ENCODE data around the gene NCEH1.

DNA sequence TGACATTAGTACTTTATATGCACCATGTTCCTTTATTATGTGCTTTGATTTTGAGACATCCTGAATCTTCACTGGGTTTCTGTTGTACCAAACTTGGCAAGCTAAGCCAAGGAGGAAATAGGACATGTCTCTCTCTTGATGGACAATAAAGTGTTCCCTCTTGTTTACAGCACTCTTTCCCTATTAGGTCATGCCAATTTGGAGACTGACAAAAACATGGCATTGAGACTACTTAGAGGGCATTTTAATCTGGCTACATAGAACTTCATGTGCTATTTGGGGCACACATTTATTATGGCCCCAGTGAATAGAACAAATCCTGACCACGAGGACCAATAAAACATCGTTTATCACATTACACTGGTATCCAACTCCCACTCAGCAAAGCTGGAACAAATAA lies 102.3 kb downstream of the NCEH1 start:
- TF ChIP-seq BHLHE40 (IDR thresholded peaks at IDR 0.05; ENCODE audit: borderline replicate concordance in 1 of 2, low read depth in 2 of 2, low read length in 1 of 2), result no peak
- TF ChIP-seq EZH2 (IDR thresholded peaks at IDR 0.05; ENCODE audit: borderline replicate concordance, control insufficient read depth, low read depth, low read length), result no peak
- TF ChIP-seq CHD1 (IDR thresholded peaks at IDR 0.05; ENCODE audit: low read depth, low read length), result no peak
- no peak for TF ChIP-seq CREB1 (IDR thresholded peaks at IDR 0.05; ENCODE audit: low read depth)
- no peak for TF ChIP-seq SMAD1 (IDR thresholded peaks at IDR 0.05; ENCODE audit: low read depth, partially characterized antibody)
- TF ChIP-seq, protein P1, sequence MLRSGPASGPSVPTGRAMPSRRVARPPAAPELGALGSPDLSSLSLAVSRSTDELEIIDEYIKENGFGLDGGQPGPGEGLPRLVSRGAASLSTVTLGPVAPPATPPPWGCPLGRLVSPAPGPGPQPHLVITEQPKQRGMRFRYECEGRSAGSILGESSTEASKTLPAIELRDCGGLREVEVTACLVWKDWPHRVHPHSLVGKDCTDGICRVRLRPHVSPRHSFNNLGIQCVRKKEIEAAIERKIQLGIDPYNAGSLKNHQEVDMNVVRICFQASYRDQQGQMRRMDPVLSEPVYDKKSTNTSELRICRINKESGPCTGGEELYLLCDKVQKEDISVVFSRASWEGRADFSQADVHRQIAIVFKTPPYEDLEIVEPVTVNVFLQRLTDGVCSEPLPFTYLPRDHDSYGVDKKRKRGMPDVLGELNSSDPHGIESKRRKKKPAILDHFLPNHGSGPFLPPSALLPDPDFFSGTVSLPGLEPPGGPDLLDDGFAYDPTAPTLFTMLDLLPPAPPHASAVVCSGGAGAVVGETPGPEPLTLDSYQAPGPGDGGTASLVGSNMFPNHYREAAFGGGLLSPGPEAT (IDR thresholded peaks at IDR 0.05; ENCODE audit: low read depth), result no peak
- no peak for TF ChIP-seq ZNF274 (IDR thresholded peaks at IDR 0.05; ENCODE audit: insufficient read depth, insufficient read length)
- TF ChIP-seq, protein P2, sequence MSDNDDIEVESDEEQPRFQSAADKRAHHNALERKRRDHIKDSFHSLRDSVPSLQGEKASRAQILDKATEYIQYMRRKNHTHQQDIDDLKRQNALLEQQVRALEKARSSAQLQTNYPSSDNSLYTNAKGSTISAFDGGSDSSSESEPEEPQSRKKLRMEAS (IDR thresholded peaks at IDR 0.05; ENCODE audit: low read depth, low read length), result no peak
- TF ChIP-seq DPF2 (IDR thresholded peaks at IDR 0.05), result no peak
- TF ChIP-seq, protein P3, sequence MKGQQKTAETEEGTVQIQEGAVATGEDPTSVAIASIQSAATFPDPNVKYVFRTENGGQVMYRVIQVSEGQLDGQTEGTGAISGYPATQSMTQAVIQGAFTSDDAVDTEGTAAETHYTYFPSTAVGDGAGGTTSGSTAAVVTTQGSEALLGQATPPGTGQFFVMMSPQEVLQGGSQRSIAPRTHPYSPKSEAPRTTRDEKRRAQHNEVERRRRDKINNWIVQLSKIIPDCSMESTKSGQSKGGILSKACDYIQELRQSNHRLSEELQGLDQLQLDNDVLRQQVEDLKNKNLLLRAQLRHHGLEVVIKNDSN (IDR thresholded peaks at IDR 0.05; ENCODE audit: borderline replicate concordance, extremely low read length, insufficient read depth, low read depth, low read length), result no peak
- TF ChIP-seq, protein P4, sequence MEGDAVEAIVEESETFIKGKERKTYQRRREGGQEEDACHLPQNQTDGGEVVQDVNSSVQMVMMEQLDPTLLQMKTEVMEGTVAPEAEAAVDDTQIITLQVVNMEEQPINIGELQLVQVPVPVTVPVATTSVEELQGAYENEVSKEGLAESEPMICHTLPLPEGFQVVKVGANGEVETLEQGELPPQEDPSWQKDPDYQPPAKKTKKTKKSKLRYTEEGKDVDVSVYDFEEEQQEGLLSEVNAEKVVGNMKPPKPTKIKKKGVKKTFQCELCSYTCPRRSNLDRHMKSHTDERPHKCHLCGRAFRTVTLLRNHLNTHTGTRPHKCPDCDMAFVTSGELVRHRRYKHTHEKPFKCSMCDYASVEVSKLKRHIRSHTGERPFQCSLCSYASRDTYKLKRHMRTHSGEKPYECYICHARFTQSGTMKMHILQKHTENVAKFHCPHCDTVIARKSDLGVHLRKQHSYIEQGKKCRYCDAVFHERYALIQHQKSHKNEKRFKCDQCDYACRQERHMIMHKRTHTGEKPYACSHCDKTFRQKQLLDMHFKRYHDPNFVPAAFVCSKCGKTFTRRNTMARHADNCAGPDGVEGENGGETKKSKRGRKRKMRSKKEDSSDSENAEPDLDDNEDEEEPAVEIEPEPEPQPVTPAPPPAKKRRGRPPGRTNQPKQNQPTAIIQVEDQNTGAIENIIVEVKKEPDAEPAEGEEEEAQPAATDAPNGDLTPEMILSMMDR (IDR thresholded peaks at IDR 0.05 in 2 of 3, conservative IDR thresholded peaks at IDR 0.05 in 1 of 3; ENCODE audit: control insufficient read depth in 2 of 3, extremely low read depth in 1 of 3, insufficient read depth in 1 of 3, low read depth in 3 of 3, low read length in 3 of 3), result no peak
